ENCODE data around the gene UAP1L1. TPM values are rescaled to one million over a fixed set of nuclear protein-coding genes. Genes with fewer than 3 reads are reported as not detected.

The UAP1L1 gene
- total and polyA plus RNA-seq, 9 of the 15 experiments (the other 6 are each of a cell fraction or from before 2014, with no cell fraction given), result 0.20 to 8.6 (median 3.7) TPM

GRCh38 chr9:137097761-137098462, 20.6 kb downstream of the UAP1L1 start:
- FAIRE-seq, result no peak
- ChIA-PET CTCF (ENCODE audit: low intra/inter-chr PET ratio) (no interaction called here), POLR2A (interaction anchor here (1.0 to 3.3 kb wide), 2 partner anchors 9 to 10 kb away, joined by 5 to 18 read pairs; partner anchors contain the start of gene MAN1B1)
- BruUV-seq (replicated peaks), result no TSS peak
- Histone ChIP-seq H3K27ac (ENCODE audit: extremely low read depth, low read depth, low read length) (no peak overlapping the region), H3K9me1 (ENCODE audit: control insufficient read depth, insufficient read depth, low read length) (no peaks in the 10 kb centered on the region), H3K27me3 (ENCODE audit: control insufficient read depth in 2 of 2, insufficient read depth in 2 of 2, low read length in 2 of 2) (no peaks in the 10 kb centered on the region), H3K4me3 (no peak overlapping the region), H2AFZ (ENCODE audit: low read depth, low read length) (no peak overlapping the region), H3K36me3 (ENCODE audit: control insufficient read depth, insufficient read depth, low read length) (peaks cover 69% of the 10 kb centered on the region), H4K20me1 (replicated peaks; ENCODE audit: control insufficient read depth, insufficient read depth, low read length) (no peaks in the 10 kb centered on the region), H3K4me1 (replicated peaks in 1 of 2; ENCODE audit: control insufficient read depth in 2 of 2, insufficient read depth in 2 of 2, low read length in 2 of 2) (peaks cover 0 to 11% of the 10 kb centered on the region in 2 experiments; a peak in 1 of 5 replicates), H3K9ac (ENCODE audit: insufficient read depth in 1 of 2, low read depth in 2 of 2, low read length in 2 of 2) (peak overlapping the region in 1 of 2 experiments; percentile 64; a peak in 1 of 4 replicates), H3K79me2 (ENCODE audit: control insufficient read depth, insufficient read depth, low read length) (no peaks in the 10 kb centered on the region), H3K9me3 (replicated peaks; ENCODE audit: control insufficient read depth, insufficient read depth, low read depth, low read length) (peaks cover 13% of the 10 kb centered on the region), H3K4me2 (ENCODE audit: insufficient read depth, low read length) (no peak overlapping the region)
- intact Hi-C loops (cut with micrococcal nuclease) (no loop called here), in situ Hi-C loops (cut with MboI) (no loop called here)
- WGBS (ENCODE audit: insufficient coverage, low coverage, missing lambda C conversion rate), result 92% methylated on average over 16 of the region's 20 CpGs
- no peak for DNase-seq (ENCODE audit: extremely low read depth in 1 of 4, low spot score in 3 of 4)
- TF ChIP-seq POLR3G (IDR thresholded peaks at IDR 0.05; ENCODE audit: extremely low read depth, insufficient read length, insufficient replicate concordance), result no peak
- no peak for TF ChIP-seq MTF1 (CRISPR knock-in tag; IDR thresholded peaks at IDR 0.05; ENCODE audit: borderline replicate concordance)
- no peak for TF ChIP-seq ESRRA (IDR thresholded peaks at IDR 0.05; ENCODE audit: borderline replicate concordance, low read depth)
- TF ChIP-seq BRCA1 (IDR thresholded peaks at IDR 0.05), result no peak
- TF ChIP-seq BRCA1 (CRISPR knock-in tag; IDR thresholded peaks at IDR 0.05), result no peak
- peak; percentile 28; the same call in 1 of the 2 replicates for TF ChIP-seq POLR2G (IDR thresholded peaks at IDR 0.05; ENCODE audit: low read depth, low read length)
- no peak for TF ChIP-seq PBX2 (CRISPR knock-in tag; IDR thresholded peaks at IDR 0.05; ENCODE audit: low read depth)
- no peak for TF ChIP-seq PBX2 (tag; conservative IDR thresholded peaks at IDR 0.05; ENCODE audit: low read depth)
- TF ChIP-seq TARDBP (IDR thresholded peaks at IDR 0.05), result no peak
- no peak for TF ChIP-seq TOE1 (IDR thresholded peaks at IDR 0.05; ENCODE audit: borderline replicate concordance)
- no peak for TF ChIP-seq TOE1 (CRISPR knock-in tag; IDR thresholded peaks at IDR 0.05; ENCODE audit: borderline replicate concordance, low read depth)
- 0 out of 2 replicates have a peak, but pooled peaks have one; percentile 12 for TF ChIP-seq RBFOX2 (IDR thresholded peaks at IDR 0.05; ENCODE audit: low read depth, low read length)
- no peak for TF ChIP-seq CCNT2 (IDR thresholded peaks at IDR 0.05; ENCODE audit: borderline replicate concordance, extremely low read depth, insufficient read length, low read depth, low read length)
- TF ChIP-seq EWSR1 (IDR thresholded peaks at IDR 0.05; ENCODE audit: borderline replicate concordance, low read depth, partially characterized antibody), result no peak
- TF ChIP-seq TEAD4 (IDR thresholded peaks at IDR 0.05; ENCODE audit: low read length), result no peak
- no peak for TF ChIP-seq TEAD4 (CRISPR knock-in tag; IDR thresholded peaks at IDR 0.05; ENCODE audit: borderline replicate concordance)
- no peak for ATAC-seq

All from K562 (cell line).